ENCODE data around the gene NCOA3.

DNA sequence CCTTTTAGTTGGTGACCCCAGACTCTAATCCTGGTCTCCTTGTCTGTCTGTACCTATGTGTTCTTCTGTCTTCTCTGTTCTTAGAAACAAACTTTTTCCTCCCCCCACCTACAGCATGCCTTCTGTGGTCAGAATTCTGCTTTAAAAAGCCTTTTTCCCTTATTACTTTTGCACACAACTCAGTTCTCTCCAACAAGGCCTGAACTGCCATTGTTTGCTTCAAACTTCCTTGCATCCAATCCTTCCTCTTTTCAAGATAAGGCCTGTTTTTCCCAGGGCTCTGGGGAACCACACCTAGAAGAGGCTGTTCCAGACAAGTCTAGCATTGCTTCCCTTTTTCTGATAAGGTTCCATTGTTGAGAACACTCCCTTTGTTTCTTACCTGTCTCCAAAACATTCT lies 22.2 kb upstream of the NCOA3 start:
- TF ChIP-seq CBX8 (IDR thresholded peaks at IDR 0.05; ENCODE audit: borderline replicate concordance, low read depth, low read length) (no peak), EZH2 (IDR thresholded peaks at IDR 0.05; ENCODE audit: low read depth, low read length, severe bottlenecking) (no peak), CTCF (IDR thresholded peaks at IDR 0.05; ENCODE audit: control extremely low read depth in 1 of 3, insufficient read depth in 1 of 3, low read depth in 1 of 3, low read length in 3 of 3) (no peak), TBP (IDR thresholded peaks at IDR 0.05; ENCODE audit: low read depth, low read length) (no peak), POLR2A (IDR thresholded peaks at IDR 0.05; ENCODE audit: control extremely low read depth in 1 of 2, low read depth in 2 of 2, low read length in 2 of 2) (no peak)
